ENCODE data around the gene TLR3. TPM values are rescaled to one million over a fixed set of nuclear protein-coding genes. Genes with fewer than 3 reads are reported as not detected.
A peak's percentile ranks its signal among the peaks of the same experiment; 100 is the strongest.

The TLR3 gene
- total RNA-seq, 4 donors from 2014 or later: 2.9 to 12.6 (median 8.6) TPM

DNA sequence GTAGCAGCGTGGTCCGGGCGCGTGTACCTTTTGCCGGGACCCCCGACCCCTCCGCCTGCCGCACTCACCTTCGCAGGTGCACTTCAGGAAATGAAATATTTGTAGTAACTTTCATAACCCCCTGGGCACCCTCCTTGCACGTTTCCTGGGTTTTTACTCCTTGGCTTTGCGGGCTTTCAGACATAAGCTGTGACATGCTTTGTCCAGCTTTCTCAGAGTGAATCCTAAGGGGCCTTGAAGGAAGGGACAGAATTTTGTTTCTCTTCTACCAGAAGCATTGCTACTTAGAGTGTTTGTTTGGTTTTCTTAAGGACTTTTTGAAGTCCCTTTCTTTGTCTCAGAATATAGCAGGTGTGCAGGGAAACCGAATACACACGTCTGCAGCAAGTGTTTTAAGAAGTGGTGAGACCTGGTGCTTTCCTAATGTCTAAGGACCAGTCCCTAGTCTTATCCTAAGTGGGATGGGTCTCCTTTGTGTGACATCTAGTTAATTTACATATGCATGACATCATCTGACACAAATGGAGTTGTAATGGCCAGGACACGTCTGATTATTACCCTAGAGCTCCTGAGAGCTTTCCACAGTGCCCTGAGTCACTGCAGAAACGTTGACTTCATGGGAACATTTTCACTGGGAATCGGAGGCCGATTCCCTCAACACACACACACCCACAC is 36.8 kb downstream of the TLR3 start:
- no peaks in the 10 kb centered on the region for H3K4me1 ChIP-seq
- H3K36me3 ChIP-seq: no peaks in the 10 kb centered on the region
- H3K4me3 ChIP-seq: peak overlapping the region; percentile 10 to 65
- no peaks in the 10 kb centered on the region for H3K9me3 ChIP-seq
- peaks cover 0 to 3% of the 10 kb centered on the region in 2 donors for H3K27me3 ChIP-seq
- intact Hi-C loops (cut with DNase I; ENCODE audit: low total_unique reads): no loop called here
- H3K27ac ChIP-seq: peak overlapping the region; percentile 27 to 66
- TF ChIP-seq, protein P1, sequence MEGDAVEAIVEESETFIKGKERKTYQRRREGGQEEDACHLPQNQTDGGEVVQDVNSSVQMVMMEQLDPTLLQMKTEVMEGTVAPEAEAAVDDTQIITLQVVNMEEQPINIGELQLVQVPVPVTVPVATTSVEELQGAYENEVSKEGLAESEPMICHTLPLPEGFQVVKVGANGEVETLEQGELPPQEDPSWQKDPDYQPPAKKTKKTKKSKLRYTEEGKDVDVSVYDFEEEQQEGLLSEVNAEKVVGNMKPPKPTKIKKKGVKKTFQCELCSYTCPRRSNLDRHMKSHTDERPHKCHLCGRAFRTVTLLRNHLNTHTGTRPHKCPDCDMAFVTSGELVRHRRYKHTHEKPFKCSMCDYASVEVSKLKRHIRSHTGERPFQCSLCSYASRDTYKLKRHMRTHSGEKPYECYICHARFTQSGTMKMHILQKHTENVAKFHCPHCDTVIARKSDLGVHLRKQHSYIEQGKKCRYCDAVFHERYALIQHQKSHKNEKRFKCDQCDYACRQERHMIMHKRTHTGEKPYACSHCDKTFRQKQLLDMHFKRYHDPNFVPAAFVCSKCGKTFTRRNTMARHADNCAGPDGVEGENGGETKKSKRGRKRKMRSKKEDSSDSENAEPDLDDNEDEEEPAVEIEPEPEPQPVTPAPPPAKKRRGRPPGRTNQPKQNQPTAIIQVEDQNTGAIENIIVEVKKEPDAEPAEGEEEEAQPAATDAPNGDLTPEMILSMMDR (IDR thresholded peaks at IDR 0.05): no peak
- TF ChIP-seq POLR2A (IDR thresholded peaks at IDR 0.05): no peak
- no peak for DNase-seq

DNA sequence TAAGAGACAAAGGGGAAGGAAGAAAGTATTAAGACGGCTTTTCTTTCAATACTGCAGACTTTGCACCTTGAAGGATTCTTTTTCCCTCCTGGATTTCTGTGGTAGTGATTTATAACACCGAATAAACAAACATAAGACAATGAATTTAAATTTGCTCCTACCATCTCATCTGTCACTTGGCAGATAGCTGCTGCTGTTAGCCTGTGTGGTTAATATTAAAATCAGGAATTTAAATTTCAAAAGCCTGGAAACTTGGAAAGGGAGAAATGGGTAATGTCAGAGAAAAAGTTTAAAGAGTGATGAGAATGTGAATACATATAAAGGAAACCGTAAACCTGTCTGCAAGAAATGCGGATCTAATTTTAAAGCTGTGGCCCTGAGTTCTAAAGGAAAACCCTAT is 39.0 kb downstream of the TLR3 start:
- intact Hi-C loops (cut with DNase I; ENCODE audit: low total_unique reads): no loop called here
- Histone ChIP-seq H3K27me3 (peaks cover 0 to 3% of the 10 kb centered on the region in 2 donors), H3K9me3 (no peaks in the 10 kb centered on the region), H3K4me1 (no peaks in the 10 kb centered on the region), H3K27ac (no peak overlapping the region), H3K36me3 (no peaks in the 10 kb centered on the region), H3K4me3 (no peak overlapping the region)
- TF ChIP-seq, protein P1 (IDR thresholded peaks at IDR 0.05): no peak
- TF ChIP-seq POLR2A (IDR thresholded peaks at IDR 0.05): no peak
- DNase-seq: no peak

DNA sequence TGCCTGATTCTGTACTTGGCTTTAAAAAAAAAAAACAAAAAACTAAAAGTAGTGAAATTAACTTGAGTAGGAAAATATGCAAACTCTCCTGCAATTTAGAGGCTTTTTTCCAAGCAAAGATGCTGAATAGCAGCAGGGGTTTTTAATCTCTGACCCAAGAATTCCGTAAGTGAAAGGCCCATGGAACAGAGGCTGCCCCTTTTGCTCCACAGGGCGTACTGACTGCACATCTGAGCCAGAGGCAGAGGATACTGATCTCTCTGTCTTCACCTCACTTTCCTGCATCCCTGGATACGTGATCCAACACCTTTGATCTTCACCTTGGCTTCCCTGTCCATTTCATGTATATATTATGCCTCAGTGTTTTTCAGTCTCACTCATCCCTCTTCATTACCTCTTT is 39.4 kb downstream of the TLR3 start:
- intact Hi-C loops (cut with DNase I; ENCODE audit: low total_unique reads): no loop called here
- no peaks in the 10 kb centered on the region for H3K9me3 ChIP-seq
- TF ChIP-seq, protein P1 (IDR thresholded peaks at IDR 0.05): no peak
- no peak for TF ChIP-seq POLR2A (IDR thresholded peaks at IDR 0.05)

GRCh38 chr4:186109245-186109644 is 40.3 kb downstream of the TLR3 start:
- TF ChIP-seq, protein P1 (IDR thresholded peaks at IDR 0.05): no peak
- TF ChIP-seq POLR2A (IDR thresholded peaks at IDR 0.05): no peak
- H3K27me3 ChIP-seq: no peaks in the 10 kb centered on the region
- no peaks in the 10 kb centered on the region for H3K9me3 ChIP-seq
- no peaks in the 10 kb centered on the region for H3K4me1 ChIP-seq
- H3K4me3 ChIP-seq: no peak overlapping the region
- DNase-seq: no peak
- no peak overlapping the region for H3K27ac ChIP-seq
- H3K36me3 ChIP-seq: no peaks in the 10 kb centered on the region
- intact Hi-C loops (cut with DNase I; ENCODE audit: low total_unique reads): no loop called here

More for the DNA sequence above, 39.4 kb downstream of the TLR3 start:
- Histone ChIP-seq H3K36me3 (no peaks in the 10 kb centered on the region), H3K27me3 (peaks cover 0 to under 1% of the 10 kb centered on the region in 2 donors), H3K27ac (no peak overlapping the region), H3K4me3 (no peak overlapping the region), H3K4me1 (no peaks in the 10 kb centered on the region)
- no peak for DNase-seq

GRCh38 chr4:186116697-186117096 is 47.7 kb downstream of the TLR3 start:
- no peaks in the 10 kb centered on the region for H3K9me3 ChIP-seq
- no peaks in the 10 kb centered on the region for H3K27me3 ChIP-seq
- no peak overlapping the region for H3K4me3 ChIP-seq
- no peaks in the 10 kb centered on the region for H3K36me3 ChIP-seq
- intact Hi-C loops (cut with DNase I; ENCODE audit: low total_unique reads): no loop called here
- H3K4me1 ChIP-seq: no peaks in the 10 kb centered on the region
- TF ChIP-seq, protein P1 (IDR thresholded peaks at IDR 0.05): no peak
- DNase-seq: no peak
- H3K27ac ChIP-seq: no peak overlapping the region
